MM.1S (cell line): ENCODE data around the gene WBP1.

Experiments
- DNase-seq: peaks from one replicate; pipeline ENCODE4 v3.0.0-alpha.2; 2015
- H2AFZ ChIP-seq: fragments of 300-600 bp; sonication (generic); 2 replicates; pipeline ENCODE4 v1.6.0; 2016; ENCODE audit warnings: antibody characterized with exemption, low read length
- H3F3A ChIP-seq: fragments of 300-600 bp; sonication (generic); 2 replicates; pipeline ENCODE4 v1.6.1; 2016; ENCODE audit warnings: mild to moderate bottlenecking, antibody characterized with exemption, low read length, moderate library complexity, mixed read lengths; ENCODE audit not compliant: insufficient read depth
- H3K27ac ChIP-seq: fragments of 300-600 bp; sonication (generic); 2 replicates; pipeline ENCODE4 v1.5.1; 2016; ENCODE audit warnings: mild to moderate bottlenecking, low read length
- H3K27me3 ChIP-seq: fragments of 300-600 bp; sonication (generic); replicated peaks from 2 replicates; pipeline ENCODE4 v1.6.0; 2016; ENCODE audit warnings: low read length; ENCODE audit not compliant: insufficient read depth
- H3K36me3 ChIP-seq: fragments of 300-600 bp; sonication (generic); replicated peaks from 2 replicates; pipeline ENCODE4 v1.6.1; 2016; ENCODE audit warnings: mild to moderate bottlenecking, low read length, mixed read lengths; ENCODE audit not compliant: insufficient read depth
- H3K4me1 ChIP-seq: fragments of 300-600 bp; sonication (generic); 2 replicates; pipeline ENCODE4 v1.6.1; 2016; ENCODE audit warnings: low read length, mixed read lengths
- H3K4me2 ChIP-seq: fragments of 300-600 bp; sonication (generic); 2 replicates; pipeline ENCODE4 v1.6.0; 2016; ENCODE audit warnings: low read depth, low read length
- H3K4me3 ChIP-seq: fragments of 300-600 bp; sonication (generic); 2 replicates; pipeline ENCODE4 v1.5.1; 2016; ENCODE audit warnings: low read length, mixed read lengths
- H3K79me2 ChIP-seq: fragments of 300-600 bp; sonication (generic); 2 replicates; pipeline ENCODE4 v1.6.1; 2016; ENCODE audit warnings: mixed run types, low read length, mixed read lengths
- H3K9ac ChIP-seq: fragments of 300-600 bp; sonication (generic); 2 replicates; pipeline ENCODE4 v1.6.1; 2016; ENCODE audit warnings: low read length, mixed read lengths
- H3K9me2 ChIP-seq: fragments of 300-600 bp; sonication (generic); replicated peaks from 2 replicates; pipeline ENCODE4 v1.6.1; 2016; ENCODE audit warnings: mild to moderate bottlenecking, low read length, mixed read lengths; ENCODE audit not compliant: insufficient read depth
- H3K9me3 ChIP-seq: fragments of 300-600 bp; sonication (generic); replicated peaks from 2 replicates; pipeline ENCODE4 v1.6.1; 2016; ENCODE audit warnings: mild to moderate bottlenecking, low read length, mixed read lengths; ENCODE audit not compliant: insufficient read depth
- H4K20me1 ChIP-seq: fragments of 300-600 bp; sonication (generic); 2 replicates; pipeline ENCODE4 v1.6.1; 2016; ENCODE audit warnings: mild to moderate bottlenecking, low read length, moderate library complexity, mixed read lengths; ENCODE audit not compliant: insufficient read depth
- EZH2 ChIP-seq: fragments of 300-600 bp; sonication (generic); optimal IDR thresholded peaks from 2 replicates; pipeline ENCODE3; 2017; ENCODE audit warnings: low read depth, mild to moderate bottlenecking, antibody characterized with exemption, low read length, mixed read lengths
- EZH2phosphoT487 ChIP-seq: fragments of 300-600 bp; sonication (generic); IDR thresholded peaks from 2 replicates; pipeline ENCODE4 v1.6.1; 2018; ENCODE audit warnings: antibody characterized with exemption, low read length
- TF ChIP-seq, protein P1 (sequence below): fragments of 300-600 bp; sonication (generic); IDR thresholded peaks from 2 replicates; pipeline ENCODE4 v1.5.1; 2016; ENCODE audit warnings: antibody characterized with exemption, low read length, mixed read lengths

The WBP1 gene

DNA sequence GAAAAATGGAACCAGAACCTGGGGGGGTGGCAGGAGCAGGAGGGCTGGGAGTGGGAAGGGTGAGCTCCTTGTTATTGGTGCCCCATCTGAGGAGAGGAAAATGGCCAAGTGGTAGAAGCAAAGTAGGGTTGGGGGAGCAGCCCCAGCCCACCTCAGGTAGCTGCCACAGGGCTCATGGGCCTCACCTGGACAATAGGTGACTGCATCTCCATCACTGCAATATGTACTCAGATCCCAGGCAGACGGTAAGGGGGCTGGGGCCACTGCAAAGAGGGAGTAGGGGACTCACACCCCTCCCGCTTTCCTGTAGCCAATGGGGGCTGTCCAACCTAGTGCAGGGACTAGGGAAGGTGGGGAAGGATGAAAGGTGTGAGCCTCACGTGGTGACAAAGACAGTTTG is 41.0 kb upstream of the WBP1 start:
- Histone ChIP-seq H3K9ac (no peak overlapping the region), H3F3A (peaks cover 8% of the 10 kb centered on the region; the same call in 1 of the 2 replicates), H4K20me1 (no peaks in the 10 kb centered on the region), H3K27me3 (no peaks in the 10 kb centered on the region), H3K27ac (no peak overlapping the region), H3K9me2 (no peaks in the 10 kb centered on the region), H3K79me2 (no peaks in the 10 kb centered on the region), H2AFZ (no peak overlapping the region), H3K9me3 (no peaks in the 10 kb centered on the region), H3K4me3 (no peak overlapping the region), H3K4me2 (no peak overlapping the region), H3K4me1 (peaks cover 19% of the 10 kb centered on the region), H3K36me3 (no peaks in the 10 kb centered on the region)
- DNase-seq, result no peak
- no peak for TF ChIP-seq EZH2phosphoT487
- TF ChIP-seq, protein P1, sequence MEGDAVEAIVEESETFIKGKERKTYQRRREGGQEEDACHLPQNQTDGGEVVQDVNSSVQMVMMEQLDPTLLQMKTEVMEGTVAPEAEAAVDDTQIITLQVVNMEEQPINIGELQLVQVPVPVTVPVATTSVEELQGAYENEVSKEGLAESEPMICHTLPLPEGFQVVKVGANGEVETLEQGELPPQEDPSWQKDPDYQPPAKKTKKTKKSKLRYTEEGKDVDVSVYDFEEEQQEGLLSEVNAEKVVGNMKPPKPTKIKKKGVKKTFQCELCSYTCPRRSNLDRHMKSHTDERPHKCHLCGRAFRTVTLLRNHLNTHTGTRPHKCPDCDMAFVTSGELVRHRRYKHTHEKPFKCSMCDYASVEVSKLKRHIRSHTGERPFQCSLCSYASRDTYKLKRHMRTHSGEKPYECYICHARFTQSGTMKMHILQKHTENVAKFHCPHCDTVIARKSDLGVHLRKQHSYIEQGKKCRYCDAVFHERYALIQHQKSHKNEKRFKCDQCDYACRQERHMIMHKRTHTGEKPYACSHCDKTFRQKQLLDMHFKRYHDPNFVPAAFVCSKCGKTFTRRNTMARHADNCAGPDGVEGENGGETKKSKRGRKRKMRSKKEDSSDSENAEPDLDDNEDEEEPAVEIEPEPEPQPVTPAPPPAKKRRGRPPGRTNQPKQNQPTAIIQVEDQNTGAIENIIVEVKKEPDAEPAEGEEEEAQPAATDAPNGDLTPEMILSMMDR, result no peak
- no peak for TF ChIP-seq EZH2

DNA sequence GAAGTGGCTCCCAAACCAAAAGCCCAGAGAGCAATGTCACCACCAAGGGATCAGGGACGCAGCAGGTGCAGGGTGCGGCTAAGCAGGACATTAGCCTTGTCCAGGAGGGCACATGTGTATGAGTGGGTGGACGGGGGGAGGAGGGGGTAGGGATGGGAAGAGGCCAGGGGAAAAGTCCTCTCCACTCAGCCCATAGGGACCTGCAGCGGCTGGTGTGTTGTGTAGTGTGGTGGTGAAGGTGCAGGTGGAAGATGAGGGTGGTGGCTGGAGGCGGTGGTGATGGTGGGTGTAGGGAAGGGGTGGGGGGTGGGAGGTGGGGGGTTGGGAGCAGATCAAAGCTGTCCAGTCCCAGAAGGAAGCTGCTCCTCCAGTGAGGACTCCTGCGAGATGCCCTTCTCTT is 40.5 kb upstream of the WBP1 start:
- Histone ChIP-seq H3K4me3 (no peak overlapping the region), H3K79me2 (no peaks in the 10 kb centered on the region), H3K9ac (no peak overlapping the region), H4K20me1 (no peaks in the 10 kb centered on the region), H3K36me3 (no peaks in the 10 kb centered on the region), H3K27ac (no peak overlapping the region), H3K27me3 (no peaks in the 10 kb centered on the region), H3K4me2 (no peak overlapping the region), H3K9me2 (no peaks in the 10 kb centered on the region), H3K9me3 (no peaks in the 10 kb centered on the region), H3K4me1 (peaks cover 16% of the 10 kb centered on the region), H3F3A (peaks cover 8% of the 10 kb centered on the region; the same call in 1 of the 2 replicates), H2AFZ (no peak overlapping the region)
- DNase-seq, result no peak
- TF ChIP-seq, protein P1, result no peak
- no peak for TF ChIP-seq EZH2phosphoT487
- TF ChIP-seq EZH2, result no peak

DNA sequence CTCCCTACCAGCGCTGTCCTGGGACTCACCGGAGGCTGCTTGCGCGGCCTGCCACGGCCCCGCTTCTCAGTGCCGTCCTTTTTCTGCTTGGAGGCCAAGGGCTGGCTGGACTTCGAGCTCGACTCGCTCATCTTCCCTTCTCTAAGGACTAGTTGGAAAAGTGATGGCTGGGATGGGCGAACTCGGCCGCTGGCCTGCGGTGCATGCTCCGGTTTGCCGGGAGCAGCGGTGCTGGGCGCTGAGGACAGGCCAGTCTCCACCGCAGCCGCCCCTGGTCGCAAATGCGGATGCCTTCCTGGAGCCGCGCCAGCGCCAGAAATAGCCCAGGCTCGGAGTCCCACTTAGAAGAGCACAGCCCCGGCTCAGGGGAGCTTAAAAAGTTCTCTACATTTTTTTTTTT is 39.9 kb upstream of the WBP1 start:
- Histone ChIP-seq H3K27ac (no peak overlapping the region), H3K9me2 (no peaks in the 10 kb centered on the region), H4K20me1 (no peaks in the 10 kb centered on the region), H3K9me3 (no peaks in the 10 kb centered on the region), H2AFZ (no peak overlapping the region), H3K9ac (no peak overlapping the region), H3K36me3 (no peaks in the 10 kb centered on the region), H3K27me3 (no peaks in the 10 kb centered on the region), H3K79me2 (no peaks in the 10 kb centered on the region), H3K4me3 (no peak overlapping the region), H3K4me2 (no peak overlapping the region), H3K4me1 (peaks cover 16% of the 10 kb centered on the region), H3F3A (peaks cover 8% of the 10 kb centered on the region; the same call in 1 of the 2 replicates)
- TF ChIP-seq, protein P1, result no peak
- TF ChIP-seq EZH2phosphoT487 (no peak), EZH2 (no peak)
- DNase-seq, result no peak
